PFSK-1 (cell line): ENCODE results near the gene SLIT3.

Experiments
- FOXP2 ChIP-seq: optimal IDR thresholded peaks from 2 replicates; pipeline ENCODE3; 2011; ENCODE audit warnings: borderline replicate concordance, control low read depth, inconsistent platforms; ENCODE audit not compliant: insufficient read depth; ENCODE audit errors: extremely low read length, extremely low read depth
- POLR2AphosphoS5 ChIP-seq: IDR thresholded peaks from 2 replicates; pipeline ENCODE4 v1.6.1; 2012; ENCODE audit warnings: low read depth, mild to moderate bottlenecking, control low read depth, low read length, moderate library complexity
- REST ChIP-seq, 2 experiments: IDR thresholded peaks; 2 replicates each; pipeline versions ENCODE4 v1.6.1 to v1.8.0; 2011 to 2012; ENCODE audit warnings: low read depth in 2 of 2, low read length in 2 of 2, control low read depth in 1 of 2, inconsistent platforms in 1 of 2, mild to moderate bottlenecking in 1 of 2, moderate library complexity in 1 of 2; ENCODE audit not compliant: insufficient read depth in 1 of 2
- SIN3A ChIP-seq: IDR thresholded peaks from 2 replicates; pipeline ENCODE4 v1.6.1; 2012; ENCODE audit warnings: mild to moderate bottlenecking, low read length, moderate library complexity, borderline replicate concordance; ENCODE audit not compliant: insufficient read depth
- TAF1 ChIP-seq: IDR thresholded peaks from 2 replicates; pipeline ENCODE4 v1.6.1; 2012; ENCODE audit warnings: low read length, control low read depth, borderline replicate concordance; ENCODE audit not compliant: insufficient read depth

- no peak for TF ChIP-seq REST (IDR thresholded peaks at IDR 0.05; ENCODE audit: insufficient read depth in 1 of 2, low read depth in 2 of 2, low read length in 2 of 2)
- no peak for TF ChIP-seq TAF1
- no peak for TF ChIP-seq SIN3A
- TF ChIP-seq POLR2AphosphoS5, result no peak
- TF ChIP-seq FOXP2, result no peak
These were observed 506.8 kb downstream of the SLIT3 start for GRCh38 chr5:168793841-168794837.
